Measurements from ENCODE around the gene ZNF772.

DNA sequence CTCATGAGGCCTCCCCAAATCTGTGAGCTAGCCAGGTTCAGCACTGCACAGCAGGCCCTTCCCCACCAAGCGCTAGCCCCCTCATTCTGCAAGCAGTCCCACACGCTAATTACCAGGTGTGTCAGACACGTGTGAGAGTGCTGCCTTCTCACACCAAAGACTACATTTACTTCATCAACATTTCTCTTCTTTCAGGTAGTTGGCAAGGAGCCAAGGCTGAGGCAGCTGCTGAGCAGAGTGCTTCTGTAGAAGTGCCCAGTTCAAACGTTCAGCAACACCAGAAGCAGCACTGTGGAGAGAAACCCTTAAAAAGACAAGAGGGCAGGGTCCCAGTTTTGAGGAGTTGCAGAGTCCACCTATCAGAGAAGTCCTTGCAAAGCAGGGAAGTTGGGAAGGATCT lies 28.8 kb upstream of the ZNF772 start:
- TF ChIP-seq TCF12 (IDR thresholded peaks at IDR 0.05; ENCODE audit: low read depth) (no peak), CEBPB (IDR thresholded peaks at IDR 0.05) (no peak), REST (IDR thresholded peaks at IDR 0.05; ENCODE audit: low read depth) (no peak), EP300 (IDR thresholded peaks at IDR 0.05; ENCODE audit: borderline replicate concordance) (no peak), RAD21 (IDR thresholded peaks at IDR 0.05; ENCODE audit: low read depth) (no peak), YY1 (IDR thresholded peaks at IDR 0.05; ENCODE audit: low read depth) (no peak), FOXM1 (IDR thresholded peaks at IDR 0.05; ENCODE audit: borderline replicate concordance, low read depth) (no peak)

Data from Ishikawa (cell line).